CD4-positive, alpha-beta T cell (primary cell): ENCODE data around the gene TRAPPC2. TPM values are rescaled to one million over a fixed set of nuclear protein-coding genes. Genes with fewer than 3 reads are reported as not detected.
A peak's percentile ranks its signal among the peaks of the same experiment; 100 is the strongest.

ENCODE experiments used
- ATAC-seq: fragments of 200-7000 bp; cut with Tn5 transposase; one replicate; pipeline ENCODE4 v1.10.0; 2022; ENCODE audit warnings: mild to moderate bottlenecking; ENCODE audit not compliant: poor library complexity
- CTCF ChIA-PET: fragments of 350-600 bp; sonication (Branson Sonifier 250); formaldehyde crosslinking; loops from one replicate; lab custom pipeline; 2021; ENCODE audit warnings: antibody characterized with exemption, inconsistent platforms; lab: Charles Lee
- POLR2A ChIA-PET: fragments of 350-600 bp; sonication (Branson Sonifier 250); formaldehyde crosslinking; loops from one replicate; lab custom pipeline; 2021; ENCODE audit warnings: antibody characterized with exemption, inconsistent platforms; lab: Charles Lee
- DNase-seq, 14 experiments: peaks; one replicate each; pipeline ENCODE4 v3.0.0-alpha.2; 2013 to 2020; ENCODE audit warnings: mixed read lengths in 2 of 14
- H3K27ac ChIP-seq, 2 donors: one replicate each; pipeline versions ENCODE4 v1.5.1 to v1.7.0; 2013; ENCODE audit warnings: low read length in 2 of 2, low read depth in 1 of 2, mild to moderate bottlenecking in 1 of 2
- H3K27me3 ChIP-seq, 2 experiments: 1 replicate in 1 of 2; 2 replicates in 1 of 2; pipeline versions ENCODE4 v1.6.1 to v1.7.0; 2013; ENCODE audit warnings: low read length in 2 of 2, control low read depth in 1 of 2, mild to moderate bottlenecking in 1 of 2, moderate library complexity in 1 of 2; ENCODE audit not compliant: insufficient read depth in 2 of 2, control insufficient read depth in 1 of 2
- H3K36me3 ChIP-seq: one replicate; pipeline ENCODE4 v1.6.1; 2013; ENCODE audit warnings: low read length, control low read depth; ENCODE audit not compliant: insufficient read depth
- H3K4me1 ChIP-seq: one replicate; pipeline ENCODE4 v1.6.1; 2013; ENCODE audit warnings: low read length, control low read depth; ENCODE audit not compliant: insufficient read depth
- H3K4me3 ChIP-seq: one replicate; pipeline ENCODE4 v1.5.1; 2013; ENCODE audit warnings: mild to moderate bottlenecking, low read length, moderate library complexity
- H3K9me3 ChIP-seq, 2 experiments: 1 replicate in 1 of 2; 2 replicates in 1 of 2; pipeline versions ENCODE4 v1.6.1 to v1.7.0; 2013; ENCODE audit warnings: low read length in 2 of 2, mild to moderate bottlenecking in 2 of 2, control low read depth in 1 of 2, moderate library complexity in 1 of 2; ENCODE audit not compliant: control insufficient read depth in 1 of 2, insufficient read depth in 1 of 2
- H3K27ac Mint-ChIP-seq: one replicate; pipeline ENCODE4 v1.8.0; 2020; ENCODE audit warnings: mixed read lengths
- H3K27me3 Mint-ChIP-seq: one replicate; pipeline ENCODE4 v1.8.0; 2021; ENCODE audit warnings: mixed read lengths
- H3K36me3 Mint-ChIP-seq: one replicate; pipeline ENCODE4 v1.8.0; 2021; ENCODE audit warnings: low read depth, mixed read lengths
- H3K4me1 Mint-ChIP-seq: one replicate; pipeline ENCODE4 v1.8.0; 2021; ENCODE audit warnings: low read depth, mixed read lengths
- H3K4me3 Mint-ChIP-seq: one replicate; pipeline ENCODE4 v1.8.0; 2020; ENCODE audit warnings: mild to moderate bottlenecking, mixed read lengths
- H3K9me3 Mint-ChIP-seq: one replicate; pipeline ENCODE4 v1.8.0; 2020; ENCODE audit warnings: mixed read lengths
- CTCF ChIP-seq: fragments of 200-600 bp; IDR thresholded peaks from one replicate; pipeline ENCODE4 v1.8.0; 2022; ENCODE audit warnings: antibody characterized with exemption, mild to moderate bottlenecking
- intact Hi-C, 2 experiments: fragments of 100-400 bp; cut with DNase I in 1 of 2; cut with micrococcal nuclease in 1 of 2; formaldehyde crosslinking; loops; one replicate each; pipeline versions ENCODE4 v1.15.1 to v1.9.0; 2023 to 2025; cut with DNase I, micrococcal nuclease
- total RNA-seq, 174 experiments: library from RNA in 2 of 174; stranded (reverse) in 2 of 174; gene quantifications; one replicate each; pipeline ENCODE4 v1.2.3 and lab custom pipeline; 2021 to 2026

TRAPPC2 gene
- total RNA-seq, 2 experiments from 2014 or later: 21.4 to 22.3 TPM

GRCh38 chrX:13697455-13697854 is 37.0 kb downstream of the TRAPPC2 start:
- H3K36me3 Mint-ChIP-seq: peaks cover 24% of the 10 kb centered on the region
- H3K9me3 Mint-ChIP-seq: no peaks in the 10 kb centered on the region
- no peaks in the 10 kb centered on the region for H3K27me3 Mint-ChIP-seq
- ChIA-PET CTCF (interaction anchor here (1.4 to 1.5 kb wide), 2 partner anchors 10 to 11 kb away, joined by 3 to 4 read pairs; no protein-coding TSS in a partner anchor), POLR2A (interaction anchor here (1.6 to 1.8 kb wide), 2 partner anchors 9 to 37 kb away, joined by 6 to 7 read pairs; partner anchors contain the start of genes OFD1, RAB9A and TRAPPC2)
- TF ChIP-seq CTCF: no peak
- intact Hi-C loops: loop anchor here in 1 of 2 experiments (5.0 kb wide), 1 partner anchor 35 kb away; the partner anchor contains the start of genes OFD1 and TRAPPC2
- H3K4me1 Mint-ChIP-seq: peaks cover 84% of the 10 kb centered on the region
- H3K27ac Mint-ChIP-seq: peak overlapping the region; percentile 62
- Histone ChIP-seq H3K4me3 (no peak overlapping the region), H3K27ac (no peak overlapping the region), H3K4me1 (peaks cover 39% of the 10 kb centered on the region), H3K9me3 (no peaks in the 10 kb centered on the region), H3K27me3 (no peaks in the 10 kb centered on the region), H3K36me3 (peaks cover 2% of the 10 kb centered on the region)
- no peak overlapping the region for H3K4me3 Mint-ChIP-seq
- DNase-seq: peak in 1 of 14 experiments; percentile 15
- no peak for ATAC-seq

DNA sequence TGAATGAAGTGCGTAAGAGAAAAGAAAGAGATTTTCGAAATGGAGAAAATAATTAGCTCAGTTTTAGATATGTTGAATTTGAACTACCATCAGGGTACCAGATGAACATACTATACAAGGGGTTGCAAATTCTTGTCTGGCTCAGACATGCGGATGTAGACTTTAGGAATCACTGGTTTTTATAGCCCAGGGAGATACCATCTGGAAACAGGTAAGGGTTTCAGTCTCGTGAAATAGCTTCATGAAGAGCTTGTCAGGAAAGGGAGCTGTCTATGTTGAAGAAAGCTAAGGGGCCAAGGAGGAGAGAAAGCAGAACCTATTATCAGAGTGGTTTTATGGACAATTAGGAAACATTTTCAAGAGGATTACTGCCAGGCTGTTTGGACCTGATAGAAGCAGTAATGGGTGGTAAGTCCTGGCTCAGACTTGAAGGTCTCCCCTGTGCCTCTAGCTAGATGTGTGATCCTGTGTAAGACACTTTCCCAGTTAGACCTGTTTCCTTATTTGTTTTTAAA is 38.8 kb downstream of the TRAPPC2 start:
- ATAC-seq (no peak), DNase-seq (no peak)
- TF ChIP-seq CTCF: no peak
- POLR2A ChIA-PET: interaction anchor here (1.3 kb wide), 1 partner anchor 39 kb away, joined by 4 read pairs; the partner anchor contains the start of genes OFD1 and TRAPPC2
- intact Hi-C loops: loop anchor here in 1 of 2 experiments (5.0 kb wide), 1 partner anchor 37 kb away; the partner anchor contains the start of genes OFD1 and TRAPPC2
- Mint-ChIP-seq H3K27ac (peak overlapping the region; percentile 62), H3K36me3 (peaks cover 13% of the 10 kb centered on the region), H3K9me3 (no peaks in the 10 kb centered on the region), H3K27me3 (no peaks in the 10 kb centered on the region), H3K4me3 (peak overlapping the region; percentile 26), H3K4me1 (peaks cover 78% of the 10 kb centered on the region)
- peaks cover 39% of the 10 kb centered on the region for H3K4me1 ChIP-seq
- H3K4me3 ChIP-seq: no peak overlapping the region
- H3K36me3 ChIP-seq: peaks cover 2% of the 10 kb centered on the region
- H3K9me3 ChIP-seq: no peaks in the 10 kb centered on the region
- no peak overlapping the region for H3K27ac ChIP-seq
- CTCF ChIA-PET: no interaction called here
- H3K27me3 ChIP-seq: no peaks in the 10 kb centered on the region

DNA sequence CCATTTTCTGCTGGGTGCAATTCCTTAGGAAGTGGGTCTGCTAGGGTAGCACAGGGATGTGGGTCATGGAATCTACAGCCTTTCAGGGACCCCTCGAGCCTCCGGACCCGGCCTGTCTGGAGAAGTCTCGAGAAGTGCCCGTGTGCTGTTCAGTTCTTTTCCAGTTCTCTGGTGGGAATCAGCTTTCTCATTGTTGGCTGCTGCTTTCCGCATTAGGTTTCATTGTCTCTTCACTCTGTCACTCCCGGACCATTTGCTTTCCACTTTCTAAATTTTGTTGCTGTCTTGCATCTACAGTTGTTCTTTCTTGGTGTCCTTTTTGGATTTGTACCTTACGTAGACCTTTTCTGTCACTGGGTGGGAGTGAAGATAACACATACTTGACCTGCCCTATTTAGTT is 39.4 kb downstream of the TRAPPC2 start:
- POLR2A ChIA-PET: interaction anchor here (0.6 to 1.3 kb wide), 3 partner anchors 33 to 718 kb away, joined by 3 to 4 read pairs (median 3); partner anchors contain the start of genes OFD1 and TRAPPC2
- Mint-ChIP-seq H3K4me3 (peak overlapping the region; percentile 26), H3K27ac (no peak overlapping the region), H3K9me3 (no peaks in the 10 kb centered on the region), H3K27me3 (no peaks in the 10 kb centered on the region), H3K36me3 (peaks cover 13% of the 10 kb centered on the region), H3K4me1 (peaks cover 80% of the 10 kb centered on the region)
- Histone ChIP-seq H3K36me3 (peaks cover 2% of the 10 kb centered on the region), H3K4me1 (peaks cover 40% of the 10 kb centered on the region), H3K4me3 (no peak overlapping the region), H3K9me3 (no peaks in the 10 kb centered on the region), H3K27me3 (no peaks in the 10 kb centered on the region), H3K27ac (no peak overlapping the region)
- intact Hi-C loops: loop anchor here (5.0 kb wide), 2 partner anchors 37 to 903 kb away; partner anchors contain the start of genes OFD1 (in 2 of the 2), TRAPPC2 (in 2 of the 2) and PRPS2 (in 1 of the 2)
- ATAC-seq: no peak
- CTCF ChIA-PET: no interaction called here
- no peak for DNase-seq
- TF ChIP-seq CTCF: no peak
